ENCODE results near the gene ARRDC4. TPM values are rescaled to one million over a fixed set of nuclear protein-coding genes. Genes with fewer than 3 reads are reported as not detected.

ARRDC4 gene
- total RNA-seq, 1 donor from 2014 or later: 5.5 TPM

GRCh38 chr15:97966246-97966645 lies 5.7 kb downstream of the ARRDC4 start:
- Mint-ChIP-seq H3K4me3 (ENCODE audit: unreplicated experiment) (no peak overlapping the region), H3K27ac (ENCODE audit: unreplicated experiment) (no peak overlapping the region), H3K27me3 (ENCODE audit: low read depth) (no peaks in the 10 kb centered on the region), H3K9me3 (ENCODE audit: low read depth) (no peaks in the 10 kb centered on the region), H3K4me1 (ENCODE audit: low read depth) (peaks cover 29% of the 10 kb centered on the region), H3K36me3 (ENCODE audit: low read depth) (peaks cover 12% of the 10 kb centered on the region)
- DNase-seq (ENCODE audit: low spot score): no peak
- TF ChIP-seq CTCF (IDR thresholded peaks at IDR 0.05): no peak

GRCh38 chr15:97966924-97967620 lies 6.6 kb downstream of the ARRDC4 start:
- Mint-ChIP-seq H3K27me3 (ENCODE audit: low read depth) (no peaks in the 10 kb centered on the region), H3K4me3 (ENCODE audit: unreplicated experiment) (no peak overlapping the region), H3K4me1 (ENCODE audit: low read depth) (peaks cover 22% of the 10 kb centered on the region), H3K27ac (ENCODE audit: unreplicated experiment) (no peak overlapping the region), H3K9me3 (ENCODE audit: low read depth) (no peaks in the 10 kb centered on the region), H3K36me3 (ENCODE audit: low read depth) (peaks cover 19% of the 10 kb centered on the region)
- no peak for TF ChIP-seq CTCF (IDR thresholded peaks at IDR 0.05)
- DNase-seq (ENCODE audit: low spot score): no peak

GRCh38 chr15:97967881-97968280 lies 7.4 kb downstream of the ARRDC4 start:
- no peaks in the 10 kb centered on the region for H3K27me3 Mint-ChIP-seq (ENCODE audit: low read depth)
- peaks cover 20% of the 10 kb centered on the region for H3K36me3 Mint-ChIP-seq (ENCODE audit: low read depth)
- TF ChIP-seq CTCF (IDR thresholded peaks at IDR 0.05): no peak
- no peaks in the 10 kb centered on the region for H3K9me3 Mint-ChIP-seq (ENCODE audit: low read depth)
- H3K27ac Mint-ChIP-seq (ENCODE audit: unreplicated experiment): no peak overlapping the region
- DNase-seq (ENCODE audit: low spot score): no peak
- H3K4me1 Mint-ChIP-seq (ENCODE audit: low read depth): peaks cover 15% of the 10 kb centered on the region
- H3K4me3 Mint-ChIP-seq (ENCODE audit: unreplicated experiment): no peak overlapping the region

- Mint-ChIP-seq H3K4me1 (ENCODE audit: low read depth) (peaks cover 11% of the 10 kb centered on the region), H3K9me3 (ENCODE audit: low read depth) (no peaks in the 10 kb centered on the region), H3K36me3 (ENCODE audit: low read depth) (peaks cover 23% of the 10 kb centered on the region), H3K27ac (ENCODE audit: unreplicated experiment) (no peak overlapping the region), H3K27me3 (ENCODE audit: low read depth) (no peaks in the 10 kb centered on the region), H3K4me3 (ENCODE audit: unreplicated experiment) (no peak overlapping the region)
- DNase-seq (ENCODE audit: low spot score): no peak
- no peak for TF ChIP-seq CTCF (IDR thresholded peaks at IDR 0.05)
Observed at GRCh38 chr15:97968380-97968779, 7.9 kb downstream of the ARRDC4 start.

GRCh38 chr15:97972366-97972765 lies 11.9 kb downstream of the ARRDC4 start:
- Mint-ChIP-seq H3K4me1 (ENCODE audit: low read depth) (peaks cover 21% of the 10 kb centered on the region), H3K4me3 (ENCODE audit: unreplicated experiment) (no peak overlapping the region), H3K36me3 (ENCODE audit: low read depth) (peaks cover 16% of the 10 kb centered on the region), H3K27ac (ENCODE audit: unreplicated experiment) (no peak overlapping the region), H3K27me3 (ENCODE audit: low read depth) (no peaks in the 10 kb centered on the region), H3K9me3 (ENCODE audit: low read depth) (no peaks in the 10 kb centered on the region)
- no peak for DNase-seq (ENCODE audit: low spot score)
- TF ChIP-seq CTCF (IDR thresholded peaks at IDR 0.05): no peak
